Activated CD8-positive, alpha-beta T cell treated with anti-CD3 and anti-CD28 coated beads, Interleukin-2, amount 10 ng/mL, durations not matched to agents 7 days and 5 days (primary cell): ENCODE measurements around the gene PRMT3. TPM values are rescaled to one million over a fixed set of nuclear protein-coding genes. Genes with fewer than 3 reads are reported as not detected.
"Not testable (repeated sequence)": the region's sequence is repeated elsewhere in the genome, so short reads cannot be mapped to it uniquely, and the experiment has no call there.

Experiments
- ATAC-seq: fragments of 150-1000 bp; cut with Tn5 transposase; one replicate; pipeline ENCODE4 v1.10.0; 2021; ENCODE audit warnings: moderate library complexity
- CTCF ChIA-PET: fragments of 350-600 bp; sonication (Branson Sonifier 250); formaldehyde crosslinking; loops from one replicate; lab custom pipeline; 2021; ENCODE audit warnings: antibody characterized with exemption; lab: Charles Lee
- POLR2A ChIA-PET: fragments of 350-600 bp; sonication (Branson Sonifier 250); formaldehyde crosslinking; loops from one replicate; lab custom pipeline; 2021; ENCODE audit warnings: antibody characterized with exemption; lab: Charles Lee
- DNase-seq: peaks from one replicate; pipeline ENCODE4 v3.0.0-alpha.2; 2020
- H3K27ac Mint-ChIP-seq: one replicate; pipeline ENCODE4 v1.8.0; 2021; ENCODE audit warnings: mild to moderate bottlenecking, mixed read lengths
- H3K27me3 Mint-ChIP-seq: one replicate; pipeline ENCODE4 v1.8.0; 2021; ENCODE audit warnings: low read depth, mixed read lengths
- H3K36me3 Mint-ChIP-seq: one replicate; pipeline ENCODE4 v1.8.0; 2021; ENCODE audit warnings: low read depth, mixed read lengths
- H3K4me1 Mint-ChIP-seq: one replicate; pipeline ENCODE4 v1.8.0; 2021; ENCODE audit warnings: low read depth, mixed read lengths
- H3K4me3 Mint-ChIP-seq: one replicate; pipeline ENCODE4 v1.8.0; 2021; ENCODE audit warnings: mild to moderate bottlenecking, mixed read lengths
- H3K9me3 Mint-ChIP-seq: one replicate; pipeline ENCODE4 v1.8.0; 2022; ENCODE audit warnings: mixed read lengths; ENCODE audit not compliant: insufficient read depth
- total RNA-seq, 2 experiments: library from RNA; stranded (reverse); gene quantifications; one replicate each; pipeline ENCODE4 v1.2.3, GENCODE V29; 2021

The PRMT3 gene
- total RNA-seq, 2 experiments from 2014 or later = 17.1 to 19.9 TPM

DNA sequence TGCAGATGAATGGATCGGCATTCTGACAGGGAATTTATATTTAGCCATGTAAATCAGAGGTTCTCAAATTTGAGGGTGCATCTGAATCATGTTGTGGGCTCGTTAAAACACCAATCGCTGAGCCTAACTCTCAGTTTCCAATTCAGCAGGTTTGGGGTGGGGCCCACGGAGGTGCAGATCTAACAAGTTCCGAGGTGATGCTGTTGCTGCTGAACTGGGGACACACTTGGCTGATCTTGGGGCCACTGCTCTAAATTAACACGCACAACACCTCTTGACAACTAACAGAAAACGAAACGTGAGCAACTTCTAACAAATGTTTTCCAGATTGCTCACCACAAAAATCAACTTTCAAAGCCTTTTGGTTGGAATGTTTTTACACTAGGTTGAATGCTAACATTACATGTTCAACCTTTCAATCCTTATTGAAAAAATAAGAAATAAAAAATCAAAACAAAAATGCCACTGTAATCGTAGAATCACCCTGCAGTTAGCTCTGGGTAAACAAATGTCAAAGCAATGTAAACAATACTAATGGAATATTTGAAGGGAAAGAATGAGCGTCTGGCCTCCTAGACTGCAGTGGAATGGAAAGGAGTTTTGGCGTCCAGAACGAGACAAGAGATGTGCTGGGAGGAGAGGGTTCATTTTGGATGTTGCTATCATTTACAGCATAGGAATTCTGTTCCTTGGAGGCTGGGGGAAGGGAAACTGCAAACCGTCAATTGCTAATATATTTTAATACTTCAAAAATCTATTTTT, 143.6 kb downstream of the PRMT3 start:
- Mint-ChIP-seq H3K4me3 (no peak overlapping the region), H3K27ac (no peak overlapping the region), H3K9me3 (no peaks in the 10 kb centered on the region), H3K27me3 (peaks cover 7% of the 10 kb centered on the region), H3K4me1 (no peaks in the 10 kb centered on the region), H3K36me3 (no peaks in the 10 kb centered on the region)
- ATAC-seq = no peak
- DNase-seq = no peak
- POLR2A ChIA-PET = no interaction called here
- CTCF ChIA-PET = no interaction called here

DNA sequence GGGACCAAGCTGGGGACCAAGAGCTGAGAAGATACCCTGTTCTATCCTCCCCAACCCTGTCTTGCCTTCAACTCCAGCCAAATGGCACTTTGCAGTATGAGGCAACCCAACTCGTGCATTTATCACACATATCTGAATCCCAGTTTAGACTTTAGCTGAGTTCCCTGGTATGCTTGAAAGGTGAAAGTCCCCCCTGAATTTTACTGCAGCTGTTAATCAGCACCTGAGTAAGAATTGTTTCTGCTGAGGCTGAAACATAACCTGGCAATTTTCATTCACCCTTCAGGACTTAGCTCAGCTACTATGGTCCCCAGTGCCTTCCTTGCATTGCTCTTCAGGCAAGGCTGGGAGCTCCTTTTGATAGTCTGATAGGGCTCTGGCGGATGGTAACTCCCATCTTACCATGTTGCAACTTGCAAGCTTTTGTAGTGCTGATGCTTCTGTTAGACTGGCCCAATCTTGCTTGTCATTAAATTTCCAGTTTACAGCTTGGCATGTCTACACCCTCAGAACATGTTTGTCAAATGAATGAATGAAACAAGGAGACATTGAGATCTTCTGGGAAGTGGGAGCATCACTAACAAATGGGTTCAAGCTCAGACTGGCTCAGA, 147.9 kb downstream of the PRMT3 start:
- peaks cover 11% of the 10 kb centered on the region for H3K27me3 Mint-ChIP-seq
- POLR2A ChIA-PET = no interaction called here
- CTCF ChIA-PET = no interaction called here

GRCh38 chr11:20536365-20536764, 148.8 kb downstream of the PRMT3 start:
- ATAC-seq (no peak), DNase-seq (no peak)
- H3K4me1 Mint-ChIP-seq = no peaks in the 10 kb centered on the region
- no peak overlapping the region for H3K27ac Mint-ChIP-seq
- ChIA-PET CTCF (no interaction called here), POLR2A (no interaction called here)
- no peaks in the 10 kb centered on the region for H3K9me3 Mint-ChIP-seq
- no peaks in the 10 kb centered on the region for H3K36me3 Mint-ChIP-seq
- H3K27me3 Mint-ChIP-seq = peaks cover 12% of the 10 kb centered on the region
- H3K4me3 Mint-ChIP-seq = no peak overlapping the region

More for the DNA sequence above, 147.9 kb downstream of the PRMT3 start:
- no peaks in the 10 kb centered on the region for H3K9me3 Mint-ChIP-seq
- DNase-seq (no peak), ATAC-seq (no peak)
- no peaks in the 10 kb centered on the region for H3K4me1 Mint-ChIP-seq
- H3K27ac Mint-ChIP-seq = no peak overlapping the region
- no peaks in the 10 kb centered on the region for H3K36me3 Mint-ChIP-seq
- no peak overlapping the region for H3K4me3 Mint-ChIP-seq

DNA sequence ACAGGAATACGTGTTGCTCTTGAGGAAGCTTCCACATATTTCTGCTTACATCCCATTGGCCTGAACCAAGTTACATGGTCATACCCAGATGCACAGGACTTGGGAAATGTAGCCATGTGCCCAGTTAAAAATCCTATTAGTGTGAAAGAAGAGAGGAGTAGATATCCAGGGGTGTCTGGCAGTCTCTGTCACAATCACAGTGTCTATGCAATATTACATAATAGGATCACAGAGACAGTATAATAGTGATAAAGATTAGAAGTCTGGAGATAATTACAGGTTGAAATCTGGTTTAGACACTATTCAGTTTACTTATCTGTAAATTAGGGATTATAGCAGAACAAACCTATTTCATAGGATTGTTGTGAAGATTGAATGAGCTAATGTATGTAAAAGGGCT, 149.3 kb downstream of the PRMT3 start:
- CTCF ChIA-PET = no interaction called here
- ATAC-seq = no peak

DNA sequence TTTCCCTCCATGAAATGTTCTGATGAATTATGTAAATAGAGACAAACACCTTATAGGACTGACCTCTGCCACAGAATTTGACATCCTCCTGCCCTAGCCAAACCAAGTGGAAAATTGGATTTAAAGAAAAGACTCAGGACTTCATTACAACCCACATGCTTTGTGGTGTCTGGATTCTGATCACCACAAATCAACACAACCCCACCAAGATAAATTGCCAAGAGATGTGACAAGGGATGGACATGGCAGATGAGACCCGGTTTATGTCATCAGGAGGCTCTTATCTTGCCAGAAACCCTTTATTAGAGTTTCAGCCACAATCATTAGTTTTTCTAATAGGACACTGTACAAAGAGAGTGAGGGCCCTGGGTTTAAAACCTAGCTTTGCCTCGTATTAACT, 154.0 kb downstream of the PRMT3 start:
- H3K4me1 Mint-ChIP-seq = no peaks in the 10 kb centered on the region
- ChIA-PET CTCF (no interaction called here), POLR2A (no interaction called here)
- DNase-seq (no peak), ATAC-seq (no peak)
- no peak overlapping the region for H3K4me3 Mint-ChIP-seq
- H3K36me3 Mint-ChIP-seq = no peaks in the 10 kb centered on the region
- H3K9me3 Mint-ChIP-seq = no peaks in the 10 kb centered on the region
- peaks cover 3% of the 10 kb centered on the region for H3K27me3 Mint-ChIP-seq
- no peak overlapping the region for H3K27ac Mint-ChIP-seq

More for the DNA sequence above, 149.3 kb downstream of the PRMT3 start:
- DNase-seq = no peak
- POLR2A ChIA-PET = no interaction called here
- H3K9me3 Mint-ChIP-seq = no peaks in the 10 kb centered on the region
- peaks cover 14% of the 10 kb centered on the region for H3K27me3 Mint-ChIP-seq
- H3K4me3 Mint-ChIP-seq = no peak overlapping the region
- no peaks in the 10 kb centered on the region for H3K4me1 Mint-ChIP-seq
- no peaks in the 10 kb centered on the region for H3K36me3 Mint-ChIP-seq
- H3K27ac Mint-ChIP-seq = no peak overlapping the region

DNA sequence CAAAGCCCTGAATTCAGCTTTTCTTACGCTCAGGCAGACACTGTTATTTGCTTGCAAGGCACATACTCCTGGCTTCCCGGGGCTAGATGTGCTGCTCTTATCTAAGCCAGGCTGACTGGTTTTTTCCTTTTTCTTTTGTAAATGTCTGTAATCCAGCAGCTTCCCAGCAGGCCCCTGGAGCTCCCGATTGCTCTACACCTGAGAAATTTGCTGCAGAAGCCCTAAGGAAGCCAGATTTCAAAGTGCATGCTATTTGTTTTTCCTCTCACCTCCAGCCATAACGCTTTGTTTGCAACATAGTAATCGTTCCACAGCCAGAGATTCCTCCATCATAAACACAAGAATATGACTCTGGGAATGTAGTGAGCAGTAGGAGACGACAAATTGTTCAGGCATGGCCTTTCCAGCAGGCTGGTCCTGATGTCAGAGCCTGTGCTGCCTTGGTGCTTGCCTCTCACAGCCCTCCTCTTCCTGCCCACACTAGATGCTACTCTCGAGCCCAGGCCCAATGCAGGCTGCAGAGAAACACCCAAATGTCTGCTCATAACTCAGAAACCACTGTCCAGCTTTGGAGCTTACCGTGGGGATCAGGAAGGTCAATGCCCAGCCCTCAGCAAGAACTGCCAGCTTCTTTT, 157.2 kb downstream of the PRMT3 start:
- POLR2A ChIA-PET = no interaction called here
- Mint-ChIP-seq H3K27ac (no peak overlapping the region), H3K9me3 (no peaks in the 10 kb centered on the region), H3K36me3 (no peaks in the 10 kb centered on the region), H3K27me3 (peaks cover 3% of the 10 kb centered on the region), H3K4me3 (no peak overlapping the region), H3K4me1 (no peaks in the 10 kb centered on the region)
- DNase-seq (no peak), ATAC-seq (no peak)
- CTCF ChIA-PET = no interaction called here

- Mint-ChIP-seq H3K9me3 (no peaks in the 10 kb centered on the region), H3K4me3 (no peak overlapping the region), H3K27ac (no peak overlapping the region), H3K4me1 (no peaks in the 10 kb centered on the region), H3K27me3 (no peaks in the 10 kb centered on the region), H3K36me3 (no peaks in the 10 kb centered on the region)
- ATAC-seq (no peak), DNase-seq (no peak)
- ChIA-PET POLR2A (no interaction called here), CTCF (no interaction called here)
Measured at GRCh38 chr11:20547411-20547810, 159.9 kb downstream of the PRMT3 start.

- Mint-ChIP-seq H3K4me1 (no peaks in the 10 kb centered on the region), H3K27ac (no peak overlapping the region), H3K9me3 (no peaks in the 10 kb centered on the region), H3K4me3 (no peak overlapping the region), H3K27me3 (no peaks in the 10 kb centered on the region), H3K36me3 (no peaks in the 10 kb centered on the region)
- ATAC-seq (no peak), DNase-seq (no peak)
- ChIA-PET CTCF (no interaction called here), POLR2A (no interaction called here)
Measured at GRCh38 chr11:20551096-20551495, 163.6 kb downstream of the PRMT3 start.

- ATAC-seq (no peak), DNase-seq (no peak)
- Mint-ChIP-seq H3K27me3 (peaks cover 1% of the 10 kb centered on the region), H3K4me3 (no peak overlapping the region), H3K36me3 (no peaks in the 10 kb centered on the region), H3K27ac (no peak overlapping the region), H3K9me3 (no peaks in the 10 kb centered on the region), H3K4me1 (no peaks in the 10 kb centered on the region)
- ChIA-PET POLR2A (no interaction called here), CTCF (no interaction called here)
Measured at GRCh38 chr11:20555783-20556182, 168.3 kb downstream of the PRMT3 start.

DNA sequence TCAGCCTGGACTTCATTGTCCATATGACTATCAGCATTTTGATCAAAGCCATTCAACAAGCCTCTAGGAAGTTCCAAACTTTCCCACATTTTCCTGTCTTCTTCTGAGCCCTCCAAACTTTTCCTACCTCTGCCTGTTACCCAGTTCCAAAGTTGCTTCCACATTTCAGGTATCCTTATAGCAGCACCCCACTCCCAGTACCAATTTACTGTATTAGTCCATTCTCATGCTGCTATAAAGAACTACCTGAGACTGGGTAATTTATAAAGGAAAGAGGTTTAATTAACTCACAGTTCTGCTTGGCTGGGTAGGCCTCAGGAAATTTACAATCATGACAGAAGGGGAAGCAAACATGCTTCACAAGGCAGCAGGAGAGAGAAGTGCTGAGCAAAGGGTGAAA, 168.9 kb downstream of the PRMT3 start:
- H3K9me3 Mint-ChIP-seq, H3K27me3 Mint-ChIP-seq, H3K36me3 Mint-ChIP-seq, H3K4me3 Mint-ChIP-seq, H3K4me1 Mint-ChIP-seq, DNase-seq, CTCF ChIA-PET, H3K27ac Mint-ChIP-seq, ATAC-seq, POLR2A ChIA-PET: not testable (repeated sequence)

- ATAC-seq (no peak), DNase-seq (no peak)
- Mint-ChIP-seq H3K27ac (no peak overlapping the region), H3K9me3 (no peaks in the 10 kb centered on the region), H3K27me3 (peaks cover 7% of the 10 kb centered on the region), H3K36me3 (no peaks in the 10 kb centered on the region), H3K4me3 (no peak overlapping the region), H3K4me1 (no peaks in the 10 kb centered on the region)
- POLR2A ChIA-PET = no interaction called here
- CTCF ChIA-PET = no interaction called here
Measured at GRCh38 chr11:20558741-20559140, 171.2 kb downstream of the PRMT3 start.
